Panc1 (cell line): ENCODE results near the gene NFE2L3.

ENCODE experiments used
- CTCF ChIP-seq: fragments of 450-650 bp; IDR thresholded peaks from 2 replicates; pipeline ENCODE4 v1.5.1; 2017; ENCODE audit warnings: mild to moderate bottlenecking
- POLR2AphosphoS5 ChIP-seq: IDR thresholded peaks from 2 replicates; pipeline ENCODE4 v1.6.1; 2012; ENCODE audit warnings: mild to moderate bottlenecking, low read depth, low read length, moderate library complexity
- REST ChIP-seq, 2 experiments: IDR thresholded peaks; 2 replicates each; pipeline ENCODE4 v1.6.1; 2011 to 2012; ENCODE audit warnings: low read depth in 2 of 2, control low read depth in 1 of 2, low read length in 1 of 2, mild to moderate bottlenecking in 1 of 2, moderate library complexity in 1 of 2; ENCODE audit not compliant: insufficient read depth in 1 of 2
- SIN3A ChIP-seq: IDR thresholded peaks from 2 replicates; pipeline ENCODE4 v1.6.1; 2012; ENCODE audit warnings: low read depth, mild to moderate bottlenecking, low read length, moderate library complexity, borderline replicate concordance; ENCODE audit not compliant: insufficient read depth
- TCF7L2 ChIP-seq: IDR thresholded peaks from 2 replicates; pipeline ENCODE4 v1.6.1; 2011; ENCODE audit warnings: mild to moderate bottlenecking, low read depth, low read length, inconsistent platforms

- TF ChIP-seq CTCF: no peak
- no peak for TF ChIP-seq POLR2AphosphoS5
- TF ChIP-seq REST (IDR thresholded peaks at IDR 0.05; ENCODE audit: insufficient read depth in 1 of 2, low read depth in 2 of 2, low read length in 1 of 2): no peak
- no peak for TF ChIP-seq TCF7L2
- TF ChIP-seq SIN3A: no peak
Observed at GRCh38 chr7:26179422-26179821, 27.4 kb downstream of the NFE2L3 start.
